HT1080 (cell line): Measurements from ENCODE around the gene CFAP100. TPM values are rescaled to one million over a fixed set of nuclear protein-coding genes. Genes with fewer than 3 reads are reported as not detected.

ENCODE experiments used
- DNase-seq: peaks from one replicate; pipeline ENCODE4 v3.0.0-alpha.2; 2015; ENCODE audit warnings: low read depth
- total RNA-seq: library from RNA; depleted of rRNA; stranded (reverse); fragments of >200 nt; shearing (Covaris generic); gene quantifications from 2 replicates; pipeline ENCODE4 v1.2.3, GENCODE V29; 2014; rRNA removed

CFAP100 gene
- total RNA-seq, 1 experiment from 2014 or later: not detected

- DNase-seq: peak; percentile 89
These were observed 80.9 kb downstream of the CFAP100 start, which contains the start of gene ZXDC for GRCh38 chr3:126475413-126476114. ZXDC (minus strand) TSS chr3:126475891; CDS start chr3:126475865, 26 bp downstream.

GRCh38 chr3:126476166-126477060, 81.7 kb downstream of the CFAP100 start:
- DNase-seq: peak; percentile 28

GRCh38 chr3:126477061-126477380, 82.3 kb downstream of the CFAP100 start:
- no peak for DNase-seq

- DNase-seq: no peak
These were observed 84.0 kb downstream of the CFAP100 start for GRCh38 chr3:126478581-126479310.

- no peak for DNase-seq
These were observed 84.9 kb downstream of the CFAP100 start for GRCh38 chr3:126479642-126480041.

GRCh38 chr3:126480206-126480605, 85.5 kb downstream of the CFAP100 start:
- no peak for DNase-seq

- DNase-seq: no peak
These were observed 86.2 kb downstream of the CFAP100 start for GRCh38 chr3:126480861-126481260.

GRCh38 chr3:126481808-126482502, 87.2 kb downstream of the CFAP100 start:
- DNase-seq: no peak

GRCh38 chr3:126482503-126483255, 88.0 kb downstream of the CFAP100 start:
- no peak for DNase-seq

- DNase-seq: no peak
These were observed 88.6 kb downstream of the CFAP100 start for GRCh38 chr3:126483321-126483761.

GRCh38 chr3:126484148-126484547, 89.4 kb downstream of the CFAP100 start:
- DNase-seq: no peak

- no peak for DNase-seq
These were observed 90.0 kb downstream of the CFAP100 start for GRCh38 chr3:126484662-126485061.

- no peak for DNase-seq
These were observed 90.6 kb downstream of the CFAP100 start for GRCh38 chr3:126485176-126485897.

GRCh38 chr3:126485956-126486355, 91.2 kb downstream of the CFAP100 start:
- DNase-seq: no peak

Other genes starting within 250 kb of the CFAP100 start
- gene ALDH1L1, start 214.3 kb upstream of the CFAP100 start, total RNA-seq: 12.9 and 14.5 TPM in 2 replicates
- 0.13 and 0.20 TPM in 2 replicates for gene KLF15, start 37.5 kb upstream of the CFAP100 start, total RNA-seq
- 25.5 and 31.7 TPM in 2 replicates for gene ZXDC, start 81.0 kb downstream of the CFAP100 start, total RNA-seq
- 0.03 TPM in 1 of 2 replicates, not detected in the other for gene UROC1, start 122.9 kb downstream of the CFAP100 start, total RNA-seq
- not detected in 2 replicates for gene CHST13, start 129.2 kb downstream of the CFAP100 start, total RNA-seq
- gene C3orf22, start 164.0 kb downstream of the CFAP100 start, total RNA-seq: not detected in 2 replicates